ENCODE results near the gene ERGIC1. TPM values are rescaled to one million over a fixed set of nuclear protein-coding genes. Genes with fewer than 3 reads are reported as not detected.
A peak's percentile ranks its signal among the peaks of the same experiment; 100 is the strongest.

Gene ERGIC1
- total RNA-seq, 1 donor from 2014 or later: 177 TPM

DNA sequence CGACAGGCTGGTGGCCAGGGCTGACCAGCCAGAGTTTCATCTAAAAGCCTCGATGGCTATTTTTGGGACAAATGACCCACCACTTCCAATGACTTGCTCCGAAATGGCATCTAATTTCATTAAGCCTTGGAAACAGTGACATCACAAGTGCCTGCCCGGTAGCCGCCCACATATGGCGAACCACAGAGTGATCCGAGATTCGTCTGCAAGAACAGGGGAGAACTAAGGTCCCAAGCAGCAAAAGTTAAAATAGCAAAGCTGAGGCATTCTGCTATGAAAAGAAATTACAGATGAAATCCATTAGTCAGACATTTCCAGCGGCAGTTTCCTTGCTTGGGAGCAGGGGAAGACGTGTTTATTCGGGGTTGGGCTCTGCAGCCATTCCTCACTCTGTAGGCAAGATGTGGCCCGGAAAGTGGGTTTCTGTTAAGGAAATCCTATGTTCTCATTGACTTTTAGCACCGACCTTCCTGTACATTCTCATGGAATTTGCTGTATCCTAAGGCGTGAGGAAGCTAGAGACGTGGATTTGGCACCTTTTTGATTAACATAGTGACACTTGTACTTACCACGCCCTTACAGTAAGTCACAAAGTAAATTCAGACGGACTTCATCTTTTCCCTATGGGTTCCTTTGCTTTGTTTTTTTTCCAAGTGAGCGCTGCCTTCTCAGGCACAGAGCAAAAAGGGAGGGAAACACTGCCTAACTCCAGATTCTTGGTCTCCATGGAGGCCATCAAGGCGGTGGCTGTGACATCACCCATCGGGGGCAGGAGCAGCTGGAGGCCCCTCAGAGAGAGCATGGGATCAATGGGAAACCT, 45.1 kb downstream of the ERGIC1 start:
- intact Hi-C loops (cut with DNase I): no loop called here
- no peaks in the 10 kb centered on the region for H3K9me3 ChIP-seq
- DNase-seq: no peak
- peak overlapping the region; percentile 57 for H3K27ac ChIP-seq
- ATAC-seq: no peak
- H3K36me3 ChIP-seq: no peaks in the 10 kb centered on the region
- peaks cover 54% of the 10 kb centered on the region for H3K4me1 ChIP-seq
- TF ChIP-seq, protein P1, sequence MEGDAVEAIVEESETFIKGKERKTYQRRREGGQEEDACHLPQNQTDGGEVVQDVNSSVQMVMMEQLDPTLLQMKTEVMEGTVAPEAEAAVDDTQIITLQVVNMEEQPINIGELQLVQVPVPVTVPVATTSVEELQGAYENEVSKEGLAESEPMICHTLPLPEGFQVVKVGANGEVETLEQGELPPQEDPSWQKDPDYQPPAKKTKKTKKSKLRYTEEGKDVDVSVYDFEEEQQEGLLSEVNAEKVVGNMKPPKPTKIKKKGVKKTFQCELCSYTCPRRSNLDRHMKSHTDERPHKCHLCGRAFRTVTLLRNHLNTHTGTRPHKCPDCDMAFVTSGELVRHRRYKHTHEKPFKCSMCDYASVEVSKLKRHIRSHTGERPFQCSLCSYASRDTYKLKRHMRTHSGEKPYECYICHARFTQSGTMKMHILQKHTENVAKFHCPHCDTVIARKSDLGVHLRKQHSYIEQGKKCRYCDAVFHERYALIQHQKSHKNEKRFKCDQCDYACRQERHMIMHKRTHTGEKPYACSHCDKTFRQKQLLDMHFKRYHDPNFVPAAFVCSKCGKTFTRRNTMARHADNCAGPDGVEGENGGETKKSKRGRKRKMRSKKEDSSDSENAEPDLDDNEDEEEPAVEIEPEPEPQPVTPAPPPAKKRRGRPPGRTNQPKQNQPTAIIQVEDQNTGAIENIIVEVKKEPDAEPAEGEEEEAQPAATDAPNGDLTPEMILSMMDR (IDR thresholded peaks at IDR 0.05): no peak
- H3K27me3 ChIP-seq (ENCODE audit: low read depth): no peaks in the 10 kb centered on the region
- H3K4me3 ChIP-seq: peak overlapping the region; percentile 7

DNA sequence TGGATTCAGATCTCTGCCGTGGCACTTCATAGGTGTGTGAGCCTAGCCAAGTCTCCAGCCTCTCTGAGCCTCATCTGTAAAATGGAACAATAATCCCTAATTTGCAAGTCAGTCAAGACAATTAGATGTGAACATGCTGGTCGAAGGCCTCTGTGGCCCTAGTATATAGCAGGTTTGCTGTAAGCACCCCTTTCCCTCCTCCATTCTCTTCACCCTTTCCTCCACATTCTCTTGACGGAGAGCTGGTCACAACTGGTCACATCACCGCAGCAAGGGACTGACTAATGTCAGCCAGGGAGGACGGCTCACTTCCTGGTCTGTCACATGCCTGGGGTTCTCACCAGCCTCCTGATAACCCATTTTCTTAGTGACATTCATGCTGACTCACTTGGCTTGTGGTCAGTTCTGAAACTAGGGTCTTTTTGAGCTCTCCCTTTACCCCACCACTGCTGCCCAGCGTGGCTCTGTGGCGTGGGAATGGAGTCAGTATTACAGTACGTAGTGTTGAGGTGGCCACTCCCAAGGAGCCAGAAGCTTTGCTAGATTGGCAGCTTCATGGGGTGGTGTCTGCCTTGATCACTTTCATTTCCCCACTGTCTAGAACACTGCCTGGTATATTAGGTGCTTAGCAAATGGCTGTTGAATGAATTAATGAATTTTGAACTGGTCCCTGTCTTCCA, 47.8 kb downstream of the ERGIC1 start:
- no peaks in the 10 kb centered on the region for H3K27me3 ChIP-seq (ENCODE audit: low read depth)
- ATAC-seq (peak; percentile 34 to 73), DNase-seq (peak; percentile 79)
- intact Hi-C loops (cut with DNase I): no loop called here
- TF ChIP-seq, protein P1 (IDR thresholded peaks at IDR 0.05): no peak
- no peak overlapping the region for H3K4me3 ChIP-seq
- H3K4me1 ChIP-seq: peaks cover 66% of the 10 kb centered on the region
- no peaks in the 10 kb centered on the region for H3K9me3 ChIP-seq
- H3K27ac ChIP-seq: peak overlapping the region; percentile 74
- H3K36me3 ChIP-seq: no peaks in the 10 kb centered on the region

DNA sequence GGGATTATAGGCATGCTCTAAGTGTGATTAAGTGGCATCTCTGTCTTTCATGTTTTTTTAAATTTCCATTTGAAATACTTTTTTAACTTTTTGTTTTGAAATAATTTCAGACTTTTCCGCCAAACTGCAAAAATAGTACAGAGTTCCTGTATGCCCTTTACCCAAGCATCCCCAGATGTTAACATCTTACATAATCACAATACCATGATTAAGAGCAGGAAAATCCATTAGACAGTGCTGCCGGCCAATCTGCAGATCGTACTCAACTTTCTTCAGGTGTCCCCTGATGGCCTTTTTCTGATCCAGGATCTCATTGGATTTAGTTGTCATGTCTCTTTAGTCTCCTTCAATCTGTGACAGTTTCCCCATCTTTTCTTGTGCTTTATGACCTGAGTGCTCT, 49.0 kb downstream of the ERGIC1 start:
- H3K27ac ChIP-seq: peak overlapping the region; percentile 74
- H3K27me3 ChIP-seq (ENCODE audit: low read depth): no peaks in the 10 kb centered on the region
- H3K36me3 ChIP-seq: no peaks in the 10 kb centered on the region
- TF ChIP-seq, protein P1 (IDR thresholded peaks at IDR 0.05): no peak
- intact Hi-C loops (cut with DNase I): no loop called here
- no peak for DNase-seq
- H3K9me3 ChIP-seq: no peaks in the 10 kb centered on the region
- no peak for ATAC-seq
- H3K4me3 ChIP-seq: no peak overlapping the region
- peaks cover 78% of the 10 kb centered on the region for H3K4me1 ChIP-seq

DNA sequence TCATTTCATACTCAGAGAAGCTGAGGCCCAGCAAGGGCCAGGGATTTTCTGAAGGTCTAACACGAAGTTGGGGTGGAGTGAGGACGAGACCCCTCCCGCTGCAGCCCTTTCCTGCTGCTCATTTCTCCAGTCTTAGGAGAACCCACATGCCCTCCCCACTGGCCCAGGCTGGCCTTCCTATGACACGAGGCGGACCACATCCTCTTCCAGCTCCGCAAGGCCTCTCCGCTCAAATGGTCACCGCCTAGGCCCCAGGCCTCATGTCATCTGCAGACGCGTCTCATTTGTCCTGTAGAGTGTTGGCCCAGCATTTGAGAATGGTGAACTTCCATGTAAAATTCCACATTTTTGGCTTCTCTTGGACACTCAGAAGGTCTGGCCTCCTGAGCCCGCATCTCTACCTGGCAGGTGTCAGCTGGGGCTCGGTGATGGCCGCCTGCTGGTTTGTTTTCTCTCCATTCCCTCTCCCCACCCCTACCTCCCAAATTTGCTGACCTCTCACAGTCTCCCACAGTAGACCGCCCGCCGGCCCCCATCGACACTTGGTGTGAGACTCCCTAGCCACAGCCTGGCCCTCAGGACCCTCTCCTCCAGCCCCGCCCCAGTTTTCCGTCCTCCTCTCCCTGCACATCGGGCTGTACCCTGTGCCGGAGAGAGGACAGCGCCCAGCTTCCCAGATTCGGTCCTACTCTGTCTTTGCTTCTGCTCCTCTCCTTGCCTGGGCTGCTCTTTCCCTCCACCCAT, 51.7 kb downstream of the ERGIC1 start:
- DNase-seq (peak; percentile 78), ATAC-seq (peak in 1 of 2 donors; percentile 30)
- Histone ChIP-seq H3K4me1 (peaks cover 61% of the 10 kb centered on the region), H3K27me3 (ENCODE audit: low read depth) (no peaks in the 10 kb centered on the region), H3K36me3 (peaks cover 22% of the 10 kb centered on the region), H3K27ac (peak overlapping the region; percentile 92), H3K9me3 (no peaks in the 10 kb centered on the region), H3K4me3 (no peak overlapping the region)
- intact Hi-C loops (cut with DNase I): no loop called here
- TF ChIP-seq, protein P1 (IDR thresholded peaks at IDR 0.05): no peak

DNA sequence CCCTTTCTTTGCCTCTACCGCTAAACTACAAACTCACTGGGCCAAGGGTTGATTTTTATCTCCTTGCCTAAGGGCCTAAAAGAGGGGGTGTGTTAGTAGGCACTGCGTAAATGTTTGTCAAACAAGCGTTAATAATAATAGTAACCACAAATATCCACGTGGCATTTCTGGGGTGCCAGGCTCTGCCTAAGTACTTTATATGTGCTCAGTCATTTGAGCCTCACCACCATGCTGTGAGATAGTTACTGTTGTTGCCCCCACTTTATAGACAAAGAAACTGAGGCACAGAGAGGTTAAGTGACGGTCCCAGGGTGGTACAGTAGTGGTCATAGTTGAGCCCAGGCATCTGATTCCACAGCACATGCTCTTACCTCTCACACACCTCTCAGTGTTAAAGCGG, 52.4 kb downstream of the ERGIC1 start:
- Histone ChIP-seq H3K4me3 (no peak overlapping the region), H3K27me3 (ENCODE audit: low read depth) (no peaks in the 10 kb centered on the region), H3K36me3 (peaks cover 27% of the 10 kb centered on the region), H3K9me3 (no peaks in the 10 kb centered on the region), H3K4me1 (peaks cover 61% of the 10 kb centered on the region), H3K27ac (peak overlapping the region; percentile 92)
- intact Hi-C loops (cut with DNase I): no loop called here
- ATAC-seq (peak; percentile 19 to 49), DNase-seq (no peak)
- TF ChIP-seq, protein P1 (IDR thresholded peaks at IDR 0.05): no peak
